Cardiac ventricle fibroblast (primary cell): Measurements from ENCODE around the gene PTCD1. TPM values are rescaled to one million over a fixed set of nuclear protein-coding genes. Genes with fewer than 3 reads are reported as not detected.

Experiments
- total RNA-seq: library from RNA; depleted of rRNA; stranded (reverse); fragments of >200 nt; gene quantifications from 2 replicates; pipeline ENCODE4 v1.2.3, GENCODE V29; 2015

PTCD1 gene
- total RNA-seq, result 3.9 and 6.7 TPM in 2 replicates

GRCh38 chr7:99438573-99439480 is at the start of gene PTCD1, which contains the start of gene CPSF4:
Gene PTCD1 (minus strand): TSS chr7:99438798. CDS start chr7:99435242, 3,556 bp downstream.
Gene CPSF4 (plus strand): TSS chr7:99438943. CDS start chr7:99439083, 140 bp downstream.

DNA sequence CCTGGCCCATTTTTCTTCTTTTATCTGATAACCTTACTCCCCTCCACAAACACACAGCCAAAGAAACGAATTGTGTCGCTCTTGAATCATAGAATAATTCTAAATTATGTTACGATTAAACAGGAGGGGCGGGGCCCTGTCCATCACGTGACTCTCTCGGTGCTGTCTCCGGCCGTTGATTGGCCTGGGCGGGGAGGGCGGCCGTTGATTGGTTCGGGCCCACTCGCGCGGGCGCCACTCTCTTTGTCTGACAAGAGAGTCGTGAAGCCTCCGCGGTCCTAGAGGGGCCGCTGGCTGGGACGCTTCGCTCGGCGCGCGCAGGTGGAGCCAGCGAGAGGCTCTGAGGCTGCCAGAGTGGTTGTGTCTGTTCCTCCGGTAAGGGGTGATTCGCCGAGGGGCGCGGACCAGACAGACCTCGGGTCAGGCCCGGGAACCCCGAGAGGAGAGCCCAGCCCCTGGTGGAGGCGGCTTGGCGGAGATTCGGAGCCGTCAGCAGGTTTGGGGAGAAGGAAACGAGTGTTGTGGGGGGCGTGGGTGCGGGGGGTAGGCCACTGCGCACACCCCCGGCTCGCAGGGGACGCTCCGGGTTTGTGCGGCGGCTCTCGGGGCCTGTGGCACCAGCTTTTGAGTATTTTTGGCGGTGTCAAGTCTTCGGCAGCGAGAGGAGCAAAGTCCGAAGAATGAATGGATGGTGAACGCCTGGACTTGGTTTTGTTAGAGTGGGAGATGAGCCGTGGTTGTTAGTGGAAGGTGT is 34.1 kb upstream of the PTCD1 start, which contains the start of gene ZNF789:
Gene ZNF789 (plus strand): TSS at position 330 of the 754 bp plus-strand sequence. CDS start 3,567 bp downstream, outside the sequence.

GRCh38 chr7:99408379-99409191 is 30.0 kb downstream of the PTCD1 start, which contains the start of the genes BUD31 and PDAP1:
Gene BUD31 (plus strand): TSS chr7:99408969. CDS start chr7:99411093, 2,124 bp downstream.
Gene PDAP1 (minus strand): TSS chr7:99408597. CDS start chr7:99408548, 49 bp downstream.

GRCh38 chr7:99374111-99375064 is 64.2 kb downstream of the PTCD1 start, which contains the start of gene ARPC1B:
Gene ARPC1B (plus strand): TSS chr7:99374730. CDS start chr7:99385715, 10,985 bp downstream.

Other genes with a start within 250 kb of the PTCD1 start
- not detected in 2 replicates for gene KPNA7, start 230.7 kb downstream of the PTCD1 start, total RNA-seq
- not detected in 2 replicates for gene MYH16, start 166.0 kb downstream of the PTCD1 start, total RNA-seq
- gene ARPC1A, start 112.9 kb downstream of the PTCD1 start, total RNA-seq, result 80.8 and 88.4 TPM in 2 replicates
- 364 and 380 TPM in 2 replicates for gene ARPC1B, start 64.1 kb downstream of the PTCD1 start, total RNA-seq
- 64.9 and 77.7 TPM in 2 replicates for gene PDAP1, start 30.2 kb downstream of the PTCD1 start, total RNA-seq
- gene BUD31, start 29.8 kb downstream of the PTCD1 start, total RNA-seq, result 71.8 and 77.4 TPM in 2 replicates
- gene CPSF4, start 145 bp upstream of the PTCD1 start, total RNA-seq, result 14.2 and 29.7 TPM in 2 replicates
- 1,347 and 1,860 TPM in 2 replicates for gene ATP5MF, start 27.4 kb upstream of the PTCD1 start, total RNA-seq
- 1.0 and 1.8 TPM in 2 replicates for gene ZNF789, start 34.1 kb upstream of the PTCD1 start, total RNA-seq
- 15.4 and 18.4 TPM in 2 replicates for gene ZNF394, start 61.5 kb upstream of the PTCD1 start, total RNA-seq
- 5.7 and 5.9 TPM in 2 replicates for gene ZKSCAN5, start 65.9 kb upstream of the PTCD1 start, total RNA-seq
- gene FAM200A, start 113.3 kb upstream of the PTCD1 start, total RNA-seq, result 3.6 and 4.9 TPM in 2 replicates
- gene ZNF655, start 119.8 kb upstream of the PTCD1 start, total RNA-seq, result 36.0 and 51.3 TPM in 2 replicates
- 0.87 TPM in 1 of 2 replicates, not detected in the other for gene TMEM225B, start 159.5 kb upstream of the PTCD1 start, total RNA-seq
- 6.1 and 6.3 TPM in 2 replicates for gene ZSCAN25, start 178.1 kb upstream of the PTCD1 start, total RNA-seq
- not detected in 2 replicates for gene CYP3A5, start 241.2 kb upstream of the PTCD1 start, total RNA-seq